ENCODE measurements around the gene HEMGN. TPM values are rescaled to one million over a fixed set of nuclear protein-coding genes. Genes with fewer than 3 reads are reported as not detected.

HEMGN gene
- total RNA-seq, 2 donors from 2014 or later, result 0.31 to 0.63 TPM

GRCh38 chr9:97969014-97969413, 31.0 kb upstream of the HEMGN start:
- Histone ChIP-seq H3K9me3 (no peaks in the 10 kb centered on the region), H3K4me3 (no peak overlapping the region), H3K36me3 (no peaks in the 10 kb centered on the region), H3K27ac (no peak overlapping the region), H3K27me3 (no peaks in the 10 kb centered on the region), H3K4me1 (no peaks in the 10 kb centered on the region)
- DNase-seq (ENCODE audit: low spot score), result no peak
- no peak for TF ChIP-seq CTCF (IDR thresholded peaks at IDR 0.05)

- no peak for TF ChIP-seq CTCF (IDR thresholded peaks at IDR 0.05)
- no peaks in the 10 kb centered on the region for H3K27me3 ChIP-seq
- no peaks in the 10 kb centered on the region for H3K4me1 ChIP-seq
Measured at GRCh38 chr9:97966493-97966892, 28.5 kb upstream of the HEMGN start.

GRCh38 chr9:97964901-97965300, 26.9 kb upstream of the HEMGN start:
- no peak for TF ChIP-seq CTCF (IDR thresholded peaks at IDR 0.05)
- H3K27ac ChIP-seq, result no peak overlapping the region
- no peaks in the 10 kb centered on the region for H3K4me1 ChIP-seq
- H3K27me3 ChIP-seq, result no peaks in the 10 kb centered on the region
- H3K9me3 ChIP-seq, result no peaks in the 10 kb centered on the region
- DNase-seq (ENCODE audit: low spot score), result no peak
- H3K4me3 ChIP-seq, result no peak overlapping the region
- H3K36me3 ChIP-seq, result no peaks in the 10 kb centered on the region

More at GRCh38 chr9:97966493-97966892, 28.5 kb upstream of the HEMGN start:
- Histone ChIP-seq H3K36me3 (no peaks in the 10 kb centered on the region), H3K27ac (no peak overlapping the region), H3K9me3 (no peaks in the 10 kb centered on the region), H3K4me3 (no peak overlapping the region)
- no peak for DNase-seq (ENCODE audit: low spot score)

GRCh38 chr9:97963232-97963631, 25.3 kb upstream of the HEMGN start:
- Histone ChIP-seq H3K27me3 (no peaks in the 10 kb centered on the region), H3K4me1 (no peaks in the 10 kb centered on the region), H3K27ac (no peak overlapping the region), H3K9me3 (no peaks in the 10 kb centered on the region), H3K4me3 (no peak overlapping the region), H3K36me3 (no peaks in the 10 kb centered on the region)
- DNase-seq (ENCODE audit: low spot score), result no peak
- no peak for TF ChIP-seq CTCF (IDR thresholded peaks at IDR 0.05)

GRCh38 chr9:97962575-97962974, 24.6 kb upstream of the HEMGN start:
- no peak for TF ChIP-seq CTCF (IDR thresholded peaks at IDR 0.05)
- Histone ChIP-seq H3K27ac (no peak overlapping the region), H3K9me3 (no peaks in the 10 kb centered on the region), H3K4me3 (no peak overlapping the region), H3K36me3 (no peaks in the 10 kb centered on the region), H3K4me1 (no peaks in the 10 kb centered on the region), H3K27me3 (no peaks in the 10 kb centered on the region)
- DNase-seq (ENCODE audit: low spot score), result no peak

GRCh38 chr9:97962136-97962535, 24.2 kb upstream of the HEMGN start:
- Histone ChIP-seq H3K27me3 (no peaks in the 10 kb centered on the region), H3K4me3 (no peak overlapping the region), H3K9me3 (no peaks in the 10 kb centered on the region), H3K4me1 (no peaks in the 10 kb centered on the region), H3K36me3 (no peaks in the 10 kb centered on the region), H3K27ac (no peak overlapping the region)
- no peak for DNase-seq (ENCODE audit: low spot score)
- TF ChIP-seq CTCF (IDR thresholded peaks at IDR 0.05), result no peak

Measured in right atrium auricular region (tissue), 2 donors.